Posterior cingulate gyrus (tissue), 11 donors: Measurements from ENCODE around the gene RAB40C.
A peak's percentile ranks its signal among the peaks of the same experiment; 100 is the strongest.

ENCODE experiments used
- DNase-seq, 10 donors: peaks; one replicate each; pipeline versions ENCODE4 v3.0.0 to v3.0.0-alpha.2; 2020 to 2021; ENCODE audit warnings: mixed read lengths in 3 of 10
- intact Hi-C: fragments of 100-400 bp; cut with DNase I; formaldehyde crosslinking; loops from one replicate; pipeline ENCODE4 v1.15.1; 2023

RAB40C gene

DNA sequence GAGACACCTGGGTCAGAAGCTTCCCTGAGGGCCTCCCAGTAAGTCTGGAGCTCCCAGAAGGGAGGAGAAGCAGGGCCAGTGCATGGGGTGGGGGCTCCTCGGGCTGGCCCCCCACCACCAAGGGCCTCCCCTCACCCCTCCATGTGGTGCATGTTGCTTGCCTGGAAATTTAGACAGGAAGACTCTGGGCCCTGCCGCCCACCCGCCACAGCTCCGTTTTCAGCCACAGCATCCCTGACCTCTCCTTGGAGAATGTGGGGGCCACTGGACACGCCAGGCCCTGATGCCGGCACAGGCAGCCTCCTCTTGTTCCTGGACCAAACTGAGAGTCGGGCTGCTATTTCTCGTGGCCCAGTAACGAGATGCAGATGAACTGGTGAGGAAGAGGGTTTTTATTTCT is 49.0 kb downstream of the RAB40C start:
- intact Hi-C loops = no loop called here
- no peak for DNase-seq

- DNase-seq = no peak
- intact Hi-C loops = no loop called here
Measured at GRCh38 chr16:640614-641013, 50.7 kb downstream of the RAB40C start.

DNA sequence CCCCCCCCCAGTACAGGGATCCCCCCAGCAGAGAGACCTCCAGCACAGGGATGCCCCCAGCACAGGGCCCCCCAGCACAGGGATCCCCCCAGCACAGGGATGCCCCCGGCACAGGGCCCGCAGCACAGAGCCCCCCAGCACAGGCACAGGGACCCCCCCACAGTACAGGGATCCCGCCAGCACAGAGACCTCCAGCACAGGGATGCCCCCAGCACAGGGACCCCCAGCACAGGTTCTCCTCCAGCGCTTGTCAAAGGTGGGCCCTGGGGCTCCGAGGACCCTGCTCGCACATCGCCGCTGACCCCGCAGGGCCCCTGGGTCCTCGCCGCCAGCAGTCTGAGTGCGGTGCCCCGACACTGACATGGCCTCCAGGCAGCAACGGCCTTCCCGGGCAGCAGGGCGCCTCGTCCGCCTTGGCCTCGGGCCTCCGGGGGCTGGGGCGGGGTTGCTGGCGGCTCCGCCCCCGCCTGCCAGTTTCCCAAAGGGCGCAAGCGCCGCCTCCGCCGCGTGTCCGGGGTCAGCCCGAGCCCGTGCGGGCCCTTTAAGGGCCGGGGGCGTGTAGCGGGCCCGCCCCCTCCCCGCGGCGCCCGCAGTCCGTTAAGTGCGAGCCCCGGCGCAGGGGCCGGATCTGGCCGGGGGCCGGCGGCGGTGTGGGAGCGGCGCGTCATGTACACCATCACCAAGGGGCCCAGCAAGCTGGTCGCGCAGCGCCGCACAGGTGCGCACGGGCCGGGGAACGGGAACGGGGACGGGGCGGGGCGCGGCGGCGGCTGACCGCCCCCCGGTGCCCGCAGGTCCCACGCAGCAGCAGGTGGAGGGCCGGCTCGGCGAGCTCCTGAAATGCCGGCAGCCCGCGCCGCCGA is 51.7 kb downstream of the RAB40C start, which contains the start of gene MCRIP2:
TSS of gene MCRIP2 (plus strand) at position 503 of the 863 bp plus-strand sequence. CDS start at position 667, 164 bp downstream.
- intact Hi-C loops = no loop called here
- peak; percentile 62 to 96 (median 81) for DNase-seq

DNA sequence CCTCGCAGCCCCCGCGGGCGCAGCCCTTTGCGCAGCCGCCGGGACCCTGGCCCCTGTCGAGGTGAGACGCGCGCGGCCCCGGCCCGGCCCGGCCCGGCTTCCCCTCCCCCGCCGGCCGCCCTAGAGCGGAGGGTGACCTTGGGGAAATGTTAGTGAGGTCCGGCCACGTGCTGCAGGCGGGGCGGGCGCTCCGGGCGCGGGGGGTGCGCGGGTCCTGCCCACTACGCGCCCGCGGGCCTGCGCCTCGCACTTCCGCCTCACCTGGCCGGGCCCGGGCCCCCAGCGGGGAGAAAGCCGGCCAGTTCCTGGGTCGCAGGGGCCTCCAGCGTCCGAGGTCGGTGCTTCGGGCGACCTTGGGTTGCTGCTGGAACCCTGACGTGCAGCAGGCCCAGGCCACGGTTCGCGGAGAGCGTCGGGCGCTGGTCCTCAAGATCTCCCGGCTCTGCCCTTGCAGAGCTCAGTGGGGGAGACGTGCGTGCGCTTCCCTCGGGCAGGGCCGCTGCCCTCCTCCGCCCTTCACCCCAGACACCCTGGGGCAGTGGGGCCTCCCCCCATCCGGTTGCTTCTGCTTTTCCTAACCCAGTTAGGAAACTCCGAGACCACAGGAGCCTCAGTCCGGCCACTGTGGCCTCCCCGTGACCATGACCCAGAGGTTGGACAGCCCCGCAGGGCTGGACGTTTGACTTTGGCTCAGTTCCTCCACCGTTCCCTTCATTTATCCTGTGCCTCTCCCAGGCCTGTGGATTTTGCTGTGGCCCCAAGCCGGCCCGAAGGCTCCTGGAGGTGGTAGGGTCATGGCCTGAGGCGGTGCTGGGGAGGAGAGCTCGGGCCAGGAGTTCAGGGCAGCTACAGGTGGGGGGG is 52.6 kb downstream of the RAB40C start:
- peak in 4 of 10 donors; percentile 31 to 87 (median 48) for DNase-seq
- intact Hi-C loops = no loop called here

DNA sequence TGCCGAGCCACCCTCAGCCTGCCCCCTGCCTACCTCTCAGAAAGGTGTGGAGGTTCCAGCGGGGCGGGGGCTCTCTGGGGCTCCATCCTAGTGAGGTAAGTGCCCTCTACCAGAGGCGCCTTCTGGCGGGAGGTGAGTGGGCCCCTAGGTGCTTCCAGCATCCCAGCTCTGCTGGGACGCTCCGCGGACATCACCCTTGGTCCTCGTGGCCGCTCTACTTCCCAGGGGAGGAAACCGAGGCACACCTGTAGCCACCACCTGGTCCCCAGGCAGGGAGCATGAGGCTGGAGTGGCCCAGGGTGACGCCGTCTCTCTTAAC is 53.1 kb downstream of the RAB40C start:
- DNase-seq = no peak
- intact Hi-C loops = no loop called here

GRCh38 chr16:644556-644955 is 54.7 kb downstream of the RAB40C start:
- no peak for DNase-seq
- intact Hi-C loops = no loop called here

GRCh38 chr16:645852-646678 is 56.2 kb downstream of the RAB40C start:
- intact Hi-C loops = no loop called here
- no peak for DNase-seq

- intact Hi-C loops = no loop called here
- DNase-seq = no peak
Measured at GRCh38 chr16:646679-647172, 56.9 kb downstream of the RAB40C start.

GRCh38 chr16:647173-647902 is 57.5 kb downstream of the RAB40C start:
- no peak for DNase-seq
- intact Hi-C loops = no loop called here

- DNase-seq = no peak
- intact Hi-C loops = no loop called here
Measured at GRCh38 chr16:648071-648780, 58.4 kb downstream of the RAB40C start.

DNA sequence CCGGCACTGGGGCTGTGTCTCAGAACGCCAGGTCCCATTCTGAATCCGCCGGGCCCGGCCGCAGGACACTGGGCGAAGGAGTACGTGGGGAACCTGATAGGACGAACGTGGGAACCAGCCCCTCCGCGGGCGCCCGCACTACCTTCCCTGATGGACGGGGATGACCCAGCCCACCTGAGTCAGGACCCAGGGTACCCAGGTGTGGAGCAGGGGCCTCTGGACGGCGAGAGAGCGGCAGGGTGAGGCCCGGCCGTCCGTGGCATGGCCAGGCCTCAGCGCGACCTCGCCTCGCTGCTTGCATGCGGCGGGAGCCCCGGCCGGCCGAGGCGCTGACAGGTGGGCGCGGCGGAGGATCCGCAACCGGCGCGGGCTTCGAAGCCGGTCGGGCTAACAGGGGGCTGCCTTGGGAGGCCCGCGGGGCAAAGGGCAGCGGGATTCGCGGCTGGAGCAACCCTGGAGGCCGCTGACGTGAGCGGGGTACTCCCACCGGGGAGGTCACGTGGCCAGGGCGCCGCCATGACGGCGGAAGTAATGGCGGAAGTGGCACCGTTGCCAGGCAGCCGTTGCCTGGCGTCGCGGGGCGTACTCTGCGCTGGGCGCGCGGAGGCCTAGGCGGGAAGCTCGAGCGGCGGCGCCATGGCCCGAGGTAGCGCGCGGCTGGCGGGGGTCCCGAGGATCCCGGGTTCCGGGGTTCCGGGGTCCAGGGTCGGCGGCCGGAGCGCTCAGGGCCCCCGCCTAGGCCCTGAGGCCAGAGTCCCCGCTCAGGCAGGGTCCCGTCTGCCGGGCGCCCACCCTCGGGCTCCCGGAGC is 59.1 kb downstream of the RAB40C start, which contains the start of gene WDR90:
TSS of gene WDR90 (plus strand) at position 585 of the 809 bp plus-strand sequence. CDS start at position 637, 52 bp downstream.
- DNase-seq = peak; percentile 92 to 99 (median 96)
- intact Hi-C loops = no loop called here

GRCh38 chr16:649631-650030 is 59.8 kb downstream of the RAB40C start:
- intact Hi-C loops = no loop called here

DNA sequence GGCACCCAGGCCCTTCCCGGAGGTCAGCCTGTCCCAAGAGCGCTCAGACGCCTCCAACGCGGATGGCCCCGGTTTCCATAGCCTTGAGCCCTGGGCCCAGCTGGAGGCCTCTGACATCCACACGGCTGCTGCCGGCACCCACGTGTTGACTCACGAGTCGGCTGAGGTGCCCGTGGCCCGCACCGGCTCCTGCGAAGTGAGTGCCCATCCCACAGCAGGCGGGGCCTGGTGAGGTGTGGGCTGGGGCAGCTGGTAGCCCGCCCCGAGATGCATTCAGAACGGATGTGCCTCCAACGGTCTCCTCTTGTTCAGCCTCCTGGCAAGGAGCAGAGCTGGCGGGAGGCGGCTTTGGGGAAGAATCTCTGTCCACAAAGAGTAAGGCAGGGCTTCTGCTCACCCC is 62.0 kb downstream of the RAB40C start:
- DNase-seq = no peak
- intact Hi-C loops = no loop called here

More at GRCh38 chr16:649631-650030, 59.8 kb downstream of the RAB40C start:
- DNase-seq = no peak

GRCh38 chr16:652454-653305 is 62.8 kb downstream of the RAB40C start:
- DNase-seq = no peak
- intact Hi-C loops = no loop called here

GRCh38 chr16:654034-654433 is 64.2 kb downstream of the RAB40C start:
- intact Hi-C loops = no loop called here

GRCh38 chr16:657487-657886 is 67.6 kb downstream of the RAB40C start:
- no peak for DNase-seq
- intact Hi-C loops = no loop called here

More at GRCh38 chr16:654034-654433, 64.2 kb downstream of the RAB40C start:
- no peak for DNase-seq
